Trophoblast cell (in vitro differentiated cells and primary cell): ENCODE measurements around the gene CNN3. TPM values are rescaled to one million over a fixed set of nuclear protein-coding genes. Genes with fewer than 3 reads are reported as not detected.

ENCODE experiments used
- DNase-seq, 2 donors: peaks; one replicate each; pipeline ENCODE4 v3.0.0-alpha.2; 2016
- H2AFZ ChIP-seq: 2 replicates; pipeline ENCODE4 v1.6.1; 2013; ENCODE audit warnings: low read length, moderate library complexity, mild to moderate bottlenecking; ENCODE audit not compliant: insufficient read depth, poor library complexity
- H2AK5ac ChIP-seq: 2 replicates; pipeline ENCODE4 v1.6.1; 2013; ENCODE audit warnings: mild to moderate bottlenecking, low read length
- H2BK120ac ChIP-seq: 2 replicates; pipeline ENCODE4 v1.6.1; 2013; ENCODE audit warnings: low read length, mild to moderate bottlenecking, moderate library complexity; ENCODE audit not compliant: insufficient read depth, poor library complexity
- H2BK12ac ChIP-seq: 2 replicates; pipeline ENCODE4 v1.6.1; 2013; ENCODE audit warnings: mild to moderate bottlenecking, low read length, moderate library complexity
- H2BK5ac ChIP-seq: 2 replicates; pipeline ENCODE4 v1.6.1; 2013; ENCODE audit warnings: low read length, low read depth, moderate library complexity, mild to moderate bottlenecking; ENCODE audit not compliant: poor library complexity
- H3K14ac ChIP-seq: 2 replicates; pipeline ENCODE4 v1.6.1; 2013; ENCODE audit warnings: mild to moderate bottlenecking, low read length
- H3K18ac ChIP-seq: 2 replicates; pipeline ENCODE4 v1.6.1; 2013; ENCODE audit warnings: mild to moderate bottlenecking, low read length
- H3K23ac ChIP-seq: 2 replicates; pipeline ENCODE4 v1.6.1; 2013; ENCODE audit warnings: low read length
- H3K27ac ChIP-seq: 2 replicates; pipeline ENCODE4 v1.5.1; 2013; ENCODE audit warnings: low read depth, mild to moderate bottlenecking, inconsistent platforms, low read length, moderate library complexity
- H3K27me3 ChIP-seq: 2 replicates; pipeline ENCODE4 v1.6.1; 2013; ENCODE audit warnings: inconsistent platforms, mild to moderate bottlenecking, low read length, moderate library complexity; ENCODE audit not compliant: insufficient read depth
- H3K36me3 ChIP-seq, 2 experiments: 1 replicate in 1 of 2; 2 replicates in 1 of 2; pipeline ENCODE4 v1.6.1; 2013; ENCODE audit warnings: low read length in 2 of 2, mild to moderate bottlenecking in 2 of 2, moderate library complexity in 1 of 2; ENCODE audit not compliant: insufficient read depth in 2 of 2, control insufficient read depth in 1 of 2
- H3K4ac ChIP-seq: 2 replicates; pipeline ENCODE4 v1.6.1; 2013; ENCODE audit warnings: low read depth, mild to moderate bottlenecking, low read length, moderate library complexity
- H3K4me1 ChIP-seq, 2 experiments: 1 replicate in 1 of 2; 2 replicates in 1 of 2; pipeline ENCODE4 v1.6.1; 2013; ENCODE audit warnings: low read length in 2 of 2, mild to moderate bottlenecking in 2 of 2, moderate library complexity in 1 of 2; ENCODE audit not compliant: insufficient read depth in 2 of 2, control insufficient read depth in 1 of 2
- H3K4me2 ChIP-seq: 2 replicates; pipeline ENCODE4 v1.6.1; 2013; ENCODE audit warnings: inconsistent platforms, mild to moderate bottlenecking, low read length, moderate library complexity
- H3K4me3 ChIP-seq: 2 replicates; pipeline ENCODE4 v1.5.1; 2013; ENCODE audit warnings: mild to moderate bottlenecking, low read depth, low read length, inconsistent platforms
- H3K79me1 ChIP-seq: one replicate; pipeline ENCODE4 v1.6.1; 2013; ENCODE audit warnings: low read length
- H3K79me2 ChIP-seq: 2 replicates; pipeline ENCODE4 v1.6.1; 2013; ENCODE audit warnings: low read length, mild to moderate bottlenecking; ENCODE audit not compliant: control insufficient read depth, insufficient read depth, poor library complexity
- H3K9ac ChIP-seq: 2 replicates; pipeline ENCODE4 v1.6.1; 2013; ENCODE audit warnings: mild to moderate bottlenecking, low read length
- H3K9me3 ChIP-seq: 2 replicates; pipeline ENCODE4 v1.6.1; 2013; ENCODE audit warnings: low read depth, mild to moderate bottlenecking, control low read depth, inconsistent platforms, low read length; ENCODE audit not compliant: insufficient read depth
- H4K12ac ChIP-seq: 2 replicates; pipeline ENCODE4 v1.6.1; 2013; ENCODE audit warnings: low read depth, mild to moderate bottlenecking, low read length, moderate library complexity
- H4K8ac ChIP-seq: 2 replicates; pipeline ENCODE4 v1.6.1; 2013; ENCODE audit warnings: low read depth, mild to moderate bottlenecking, low read length, moderate library complexity
- H4K91ac ChIP-seq: one replicate; pipeline ENCODE4 v1.6.1; 2013; ENCODE audit warnings: low read depth, mild to moderate bottlenecking, low read length, moderate library complexity
- WGBS: extraction: QIAGEN DNeasy Blood & Tissue Kit; methylation state at CpG from one replicate; pipeline ENCODE4 v1.1.7; 2013; ENCODE audit warnings: missing lambda C conversion rate; ENCODE audit not compliant: insufficient read length, insufficient coverage; ENCODE audit errors: extremely low coverage; 5-methylcytosine and 5-hydroxymethylcytosine counted together
- polyA plus RNA-seq: library from polyadenylated mRNA; stranded (reverse); fragments of 200-250 nt; gene quantifications from 2 replicates; pipeline ENCODE4 v1.2.3, GENCODE V29; 2013

The CNN3 gene
- 202 and 212 TPM in 2 replicates for polyA plus RNA-seq

- Histone ChIP-seq H3K27me3 (peaks cover 2% of the 10 kb centered on the region), H3K4me1 (peaks cover 23 to 24% of the 10 kb centered on the region in 2 experiments), H3K9me3 (no peaks in the 10 kb centered on the region), H3K4me2 (peak within 1 kb of the TSS; percentile 87), H2AK5ac (peak within 1 kb of the TSS; percentile 99), H3K18ac (peak within 1 kb of the TSS; percentile 92), H3K23ac (peak within 1 kb of the TSS; percentile 56), H4K12ac (peak within 1 kb of the TSS; percentile 49), H2BK12ac (peak within 1 kb of the TSS; percentile 51), H3K4ac (peak within 1 kb of the TSS; percentile 87), H3K79me1 (peaks cover 25% of the 10 kb centered on the region), H3K36me3 (peaks cover 0 to 4% of the 10 kb centered on the region in 2 experiments), H4K91ac (peak within 1 kb of the TSS; percentile 94), H3K14ac (peak within 1 kb of the TSS; percentile 85), H2AFZ (peak within 1 kb of the TSS; percentile 96), H2BK120ac (peak within 1 kb of the TSS; percentile 89), H3K79me2 (peaks cover 28% of the 10 kb centered on the region), H3K9ac (peak within 1 kb of the TSS; percentile 98), H2BK5ac (peak within 1 kb of the TSS; percentile 100), H4K8ac (peak within 1 kb of the TSS; percentile 91), H3K4me3 (peak within 1 kb of the TSS; percentile 95), H3K27ac (peak within 1 kb of the TSS; percentile 94)
- DNase-seq: peak; percentile 67 to 69
- WGBS: no CpG with 5 or more reads among the region's 57 CpGs
Measured at GRCh38 chr1:94926915-94927404, at the start of gene CNN3. CNN3 (minus strand) TSS chr1:94927110; CDS start chr1:94926894, 216 bp downstream.

DNA sequence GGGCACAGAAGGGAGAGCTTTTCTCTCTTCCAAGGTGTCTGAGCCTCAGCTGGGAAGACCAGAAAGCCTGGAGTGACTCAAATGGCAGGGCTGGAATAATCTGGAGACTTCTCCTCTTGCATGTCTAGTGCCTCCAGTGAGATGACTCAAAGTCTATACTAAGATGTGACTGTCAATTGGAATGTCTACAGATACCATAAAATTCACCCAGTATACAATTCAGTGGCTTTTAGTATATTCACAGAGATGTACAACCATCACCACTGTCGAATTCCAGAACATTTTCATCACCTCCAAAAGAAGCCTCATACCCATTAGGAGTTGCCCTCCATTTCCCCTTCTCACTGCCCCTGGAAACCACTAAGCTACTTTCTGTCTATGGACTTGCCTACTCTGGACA lies 47.9 kb upstream of the CNN3 start:
- Histone ChIP-seq H3K4ac (no peak overlapping the region), H3K9me3 (no peaks in the 10 kb centered on the region), H4K91ac (no peak overlapping the region), H3K9ac (no peak overlapping the region), H3K36me3 (no peaks in the 10 kb centered on the region), H3K27me3 (no peaks in the 10 kb centered on the region), H3K79me2 (no peaks in the 10 kb centered on the region), H3K79me1 (peaks cover 7% of the 10 kb centered on the region), H3K18ac (no peak overlapping the region), H3K14ac (no peak overlapping the region), H2AK5ac (no peak overlapping the region), H2AFZ (no peak overlapping the region), H3K4me1 (peaks cover 5 to 6% of the 10 kb centered on the region in 2 experiments), H3K23ac (no peak overlapping the region), H2BK120ac (no peak overlapping the region), H3K4me2 (no peak overlapping the region), H3K27ac (no peak overlapping the region), H4K12ac (no peak overlapping the region), H3K4me3 (no peak overlapping the region), H4K8ac (no peak overlapping the region), H2BK5ac (no peak overlapping the region), H2BK12ac (no peak overlapping the region)
- DNase-seq: peak; percentile 41 to 54
- no CpG with 5 or more reads among the region's 1 CpG for WGBS

- no CpG with 5 or more reads among the region's 1 CpG for WGBS
- no peak overlapping the region for H3K14ac ChIP-seq
Measured at GRCh38 chr1:94974241-94974640, 47.3 kb upstream of the CNN3 start.

GRCh38 chr1:94973309-94973922 lies 46.5 kb upstream of the CNN3 start:
- Histone ChIP-seq H3K4me1 (peaks cover 3 to 6% of the 10 kb centered on the region in 2 experiments), H3K36me3 (no peaks in the 10 kb centered on the region), H4K12ac (no peak overlapping the region), H2BK5ac (no peak overlapping the region), H4K8ac (no peak overlapping the region), H3K9me3 (no peaks in the 10 kb centered on the region), H3K9ac (no peak overlapping the region), H3K27me3 (no peaks in the 10 kb centered on the region), H3K18ac (no peak overlapping the region), H3K27ac (no peak overlapping the region), H3K79me2 (no peaks in the 10 kb centered on the region), H3K4ac (no peak overlapping the region), H2AK5ac (no peak overlapping the region), H4K91ac (peak overlapping the region; percentile 18), H2BK120ac (peak overlapping the region; percentile 11), H3K79me1 (peaks cover 7% of the 10 kb centered on the region), H2BK12ac (peak overlapping the region; percentile 36), H2AFZ (no peak overlapping the region), H3K23ac (no peak overlapping the region), H3K4me2 (no peak overlapping the region), H3K4me3 (no peak overlapping the region), H3K14ac (peak overlapping the region; percentile 29)
- no peak for DNase-seq
- no CpG with 5 or more reads among the region's 8 CpGs for WGBS

More at GRCh38 chr1:94974241-94974640, 47.3 kb upstream of the CNN3 start:
- Histone ChIP-seq H3K18ac (no peak overlapping the region), H2AK5ac (no peak overlapping the region), H2AFZ (no peak overlapping the region), H3K4ac (no peak overlapping the region), H4K8ac (no peak overlapping the region), H3K79me2 (no peaks in the 10 kb centered on the region), H4K91ac (no peak overlapping the region), H3K27me3 (no peaks in the 10 kb centered on the region), H3K36me3 (no peaks in the 10 kb centered on the region), H3K4me1 (peaks cover 3 to 6% of the 10 kb centered on the region in 2 experiments), H3K9me3 (no peaks in the 10 kb centered on the region), H3K23ac (no peak overlapping the region), H4K12ac (no peak overlapping the region), H2BK120ac (no peak overlapping the region), H3K79me1 (peaks cover 7% of the 10 kb centered on the region), H3K4me3 (no peak overlapping the region), H3K4me2 (no peak overlapping the region), H3K27ac (no peak overlapping the region), H2BK5ac (no peak overlapping the region), H3K9ac (no peak overlapping the region), H2BK12ac (no peak overlapping the region)
- DNase-seq: no peak
